SIG-M5 treated with dmso at 0.1 percent for 504 hours (cell line): Measurements from ENCODE around the gene FGF3.
"Not testable (repeated sequence)": the region's sequence is repeated elsewhere in the genome, so short reads cannot be mapped to it uniquely, and the experiment has no call there.

Experiments used
- DNase-seq: peaks from one replicate; lab custom pipeline; 2025; ENCODE audit not compliant: unreplicated experiment; lab: John Stamatoyannopoulos, UW

FGF3 gene

GRCh38 chr11:69773626-69774353 lies 45.4 kb downstream of the FGF3 start:
- no peak for DNase-seq

GRCh38 chr11:69771466-69771865 lies 47.8 kb downstream of the FGF3 start:
- DNase-seq, result no peak

- no peak for DNase-seq
Observed at GRCh38 chr11:69770540-69770939, 48.7 kb downstream of the FGF3 start.

GRCh38 chr11:69765498-69765995 lies 53.7 kb downstream of the FGF3 start:
- DNase-seq, result no peak

- not testable (repeated sequence) for DNase-seq
Observed at GRCh38 chr11:69764918-69765317, 54.3 kb downstream of the FGF3 start.

GRCh38 chr11:69760319-69760718 lies 58.9 kb downstream of the FGF3 start:
- DNase-seq, result no peak
